ENCODE data around the gene FBXO33. TPM values are rescaled to one million over a fixed set of nuclear protein-coding genes. Genes with fewer than 3 reads are reported as not detected.

FBXO33 gene, protein sequence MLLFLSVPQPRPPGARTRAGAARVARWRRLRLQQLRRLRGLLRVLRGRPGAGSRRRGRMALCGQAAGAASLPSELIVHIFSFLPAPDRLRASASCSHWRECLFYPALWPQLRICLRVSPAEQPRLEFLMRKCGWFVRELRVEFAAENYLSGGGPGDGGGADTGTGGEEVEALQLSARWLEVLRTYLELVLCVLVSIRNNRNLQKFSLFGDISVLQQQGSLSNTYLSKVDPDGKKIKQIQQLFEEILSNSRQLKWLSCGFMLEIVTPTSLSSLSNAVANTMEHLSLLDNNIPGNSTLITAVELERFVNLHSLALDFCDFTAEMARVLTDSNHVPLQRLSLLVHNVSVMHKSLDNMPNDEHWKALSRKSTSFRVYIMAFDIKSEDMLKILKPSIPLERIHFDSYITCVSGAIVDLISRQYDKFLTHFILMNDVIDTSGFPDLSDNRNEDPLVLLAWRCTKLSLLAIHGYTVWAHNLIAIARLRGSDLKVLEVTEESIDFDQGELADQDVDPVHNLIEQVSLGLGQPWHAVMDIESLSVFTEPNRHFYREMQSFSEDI
- total RNA-seq (2022; extraction: Qiagen RNA extraction; ENCODE audit: low read depth), result 6.7 to 10.1 TPM (median 8.4 TPM) in 5 replicates

DNA sequence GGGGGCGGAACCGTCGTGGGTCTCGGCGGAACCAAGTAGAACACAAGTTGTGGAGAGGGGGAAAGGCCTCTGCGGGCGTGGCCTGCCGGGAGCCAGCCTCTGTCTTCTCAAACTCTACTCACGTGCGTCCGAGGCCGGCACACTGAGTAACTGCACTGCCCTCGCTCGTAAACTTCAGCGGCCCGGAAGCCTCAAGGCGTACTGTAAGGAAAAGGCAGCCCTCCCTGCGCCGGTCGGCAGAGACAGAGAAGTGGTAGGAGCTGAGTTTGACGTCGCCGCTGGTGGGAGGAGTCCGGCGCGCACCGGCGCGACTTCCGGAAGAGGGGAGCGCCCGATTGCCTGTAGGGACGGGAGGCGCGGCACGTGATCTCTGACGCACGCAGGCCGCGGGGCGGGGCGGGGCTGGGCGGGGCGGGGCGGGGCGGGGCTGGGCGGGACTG is at the start of gene FBXO33:
Gene FBXO33, minus strand, starts transcription at position 255 of the 440 bp plus-strand sequence. CDS start 271 bp downstream, outside the sequence.

Other genes starting within 250 kb of the FBXO33 start
- gene MIA2, start 198.5 kb downstream of the FBXO33 start, total RNA-seq (2022; extraction: Qiagen RNA extraction; ENCODE audit: low read depth), result 22.5 to 27.8 TPM (median 24.5 TPM) in 5 replicates

Measured in A549 treated with CpdA at 1 μM for 4 hours (cell line).